Pulmonary artery endothelial cell (primary cell): ENCODE measurements around the gene POU4F2. TPM values are rescaled to one million over a fixed set of nuclear protein-coding genes. Genes with fewer than 3 reads are reported as not detected.

Source experiments
- DNase-seq: peaks from one replicate; pipeline ENCODE4 v3.0.0-alpha.2; 2011; ENCODE audit warnings: low read depth, low spot score
- total RNA-seq: library from RNA; depleted of rRNA; stranded (reverse); fragments of >200 nt; gene quantifications from 2 replicates; pipeline ENCODE4 v1.2.3, GENCODE V29; 2014

The POU4F2 gene, protein sequence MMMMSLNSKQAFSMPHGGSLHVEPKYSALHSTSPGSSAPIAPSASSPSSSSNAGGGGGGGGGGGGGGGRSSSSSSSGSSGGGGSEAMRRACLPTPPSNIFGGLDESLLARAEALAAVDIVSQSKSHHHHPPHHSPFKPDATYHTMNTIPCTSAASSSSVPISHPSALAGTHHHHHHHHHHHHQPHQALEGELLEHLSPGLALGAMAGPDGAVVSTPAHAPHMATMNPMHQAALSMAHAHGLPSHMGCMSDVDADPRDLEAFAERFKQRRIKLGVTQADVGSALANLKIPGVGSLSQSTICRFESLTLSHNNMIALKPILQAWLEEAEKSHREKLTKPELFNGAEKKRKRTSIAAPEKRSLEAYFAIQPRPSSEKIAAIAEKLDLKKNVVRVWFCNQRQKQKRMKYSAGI
- total RNA-seq = not detected in 2 replicates

DNA sequence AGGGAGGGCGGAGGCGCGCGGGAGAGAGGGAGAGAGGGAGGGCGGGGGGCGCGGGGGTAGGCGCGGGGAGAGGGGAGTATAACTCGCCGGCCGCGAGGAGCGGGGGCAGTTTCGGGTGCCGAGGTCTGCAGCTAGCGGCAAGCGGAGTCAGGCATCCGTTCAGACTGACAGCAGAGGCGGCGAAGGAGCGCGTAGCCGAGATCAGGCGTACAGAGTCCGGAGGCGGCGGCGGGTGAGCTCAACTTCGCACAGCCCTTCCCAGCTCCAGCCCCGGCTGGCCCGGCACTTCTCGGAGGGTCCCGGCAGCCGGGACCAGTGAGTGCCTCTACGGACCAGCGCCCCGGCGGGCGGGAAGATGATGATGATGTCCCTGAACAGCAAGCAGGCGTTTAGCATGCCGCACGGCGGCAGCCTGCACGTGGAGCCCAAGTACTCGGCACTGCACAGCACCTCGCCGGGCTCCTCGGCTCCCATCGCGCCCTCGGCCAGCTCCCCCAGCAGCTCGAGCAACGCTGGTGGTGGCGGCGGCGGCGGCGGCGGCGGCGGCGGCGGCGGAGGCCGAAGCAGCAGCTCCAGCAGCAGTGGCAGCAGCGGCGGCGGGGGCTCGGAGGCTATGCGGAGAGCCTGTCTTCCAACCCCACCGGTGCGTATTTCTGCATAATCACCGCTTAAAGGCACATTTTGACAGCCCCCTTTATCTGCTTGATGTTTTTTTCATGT lies at the start of gene POU4F2:
TSS of gene POU4F2 (plus strand) at position 108 of the 720 bp plus-strand sequence. CDS start at position 356, 248 bp downstream.
- DNase-seq = no peak

DNA sequence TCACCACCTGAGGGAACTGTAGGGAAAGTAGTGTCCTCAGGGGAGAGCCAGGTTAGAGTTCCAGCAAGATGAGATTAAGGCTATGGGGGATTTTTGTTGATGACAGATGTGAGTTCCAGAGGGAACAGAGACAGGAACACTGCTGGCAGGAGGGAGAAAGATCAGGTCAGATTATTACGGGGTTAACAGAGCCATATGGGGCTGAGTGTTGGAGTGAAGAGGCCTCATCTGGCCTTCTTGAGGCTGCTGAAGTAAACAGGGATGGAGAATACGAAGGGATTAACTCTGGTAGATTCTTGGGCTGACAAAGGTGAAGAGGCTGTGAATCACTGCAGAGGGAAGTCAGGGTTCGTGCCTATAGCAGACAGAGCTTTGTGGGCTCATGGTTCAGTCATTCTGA lies 47.9 kb upstream of the POU4F2 start:
- DNase-seq = no peak

DNA sequence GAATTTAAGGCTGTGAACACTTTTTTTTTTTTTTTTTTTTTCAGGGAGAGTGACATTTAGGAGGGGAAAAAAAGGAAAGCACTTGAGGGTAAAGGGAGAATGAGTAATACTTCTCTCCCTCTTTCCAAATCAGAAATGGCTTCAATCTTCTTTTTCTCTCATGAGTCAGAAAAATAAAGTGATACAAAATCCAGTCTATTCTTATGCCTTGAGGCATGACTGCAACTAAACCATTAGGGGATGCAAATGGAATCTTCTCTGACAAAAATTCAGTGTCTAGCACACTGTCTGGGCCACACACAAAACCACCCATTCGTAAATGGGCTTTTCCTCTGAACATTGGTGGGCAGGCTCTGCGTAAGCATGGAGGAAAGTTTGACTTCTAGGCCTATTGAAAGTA lies 46.7 kb upstream of the POU4F2 start:
- DNase-seq = no peak

DNA sequence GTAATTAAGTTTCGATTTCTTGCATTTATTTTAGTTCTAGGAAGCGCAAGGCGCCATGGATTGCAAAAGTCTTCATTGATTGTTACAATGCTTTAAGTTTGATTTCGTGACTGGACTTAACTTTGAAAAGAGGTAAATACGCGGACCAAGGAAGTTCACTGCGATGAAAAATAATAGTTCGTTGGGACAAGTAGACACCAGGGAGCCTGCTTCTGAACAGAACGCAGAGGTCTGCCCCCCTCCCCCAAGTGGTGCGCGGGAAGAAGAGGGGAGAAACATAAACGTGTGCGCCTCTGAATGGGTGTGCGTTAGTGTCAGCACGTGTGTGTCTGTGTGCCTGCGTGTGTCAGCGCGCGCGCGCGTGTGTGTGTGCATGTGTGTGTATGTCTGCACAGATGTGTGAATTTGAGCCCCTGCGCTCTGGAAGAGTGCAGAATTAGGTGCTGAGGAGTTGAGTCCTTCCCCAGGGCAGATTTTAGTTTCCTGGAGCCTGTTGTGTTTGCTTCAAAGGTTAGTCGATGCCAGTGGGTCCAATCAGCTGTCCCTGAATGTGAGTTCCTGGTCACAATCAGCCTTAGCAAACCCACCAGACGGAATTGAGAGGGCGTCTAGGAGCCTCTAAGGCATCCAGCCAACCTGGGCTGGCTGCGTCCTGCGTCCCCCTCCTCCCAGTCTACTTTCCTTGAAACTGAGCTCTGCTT lies 5.8 kb upstream of the POU4F2 start:
- no peak for DNase-seq

DNA sequence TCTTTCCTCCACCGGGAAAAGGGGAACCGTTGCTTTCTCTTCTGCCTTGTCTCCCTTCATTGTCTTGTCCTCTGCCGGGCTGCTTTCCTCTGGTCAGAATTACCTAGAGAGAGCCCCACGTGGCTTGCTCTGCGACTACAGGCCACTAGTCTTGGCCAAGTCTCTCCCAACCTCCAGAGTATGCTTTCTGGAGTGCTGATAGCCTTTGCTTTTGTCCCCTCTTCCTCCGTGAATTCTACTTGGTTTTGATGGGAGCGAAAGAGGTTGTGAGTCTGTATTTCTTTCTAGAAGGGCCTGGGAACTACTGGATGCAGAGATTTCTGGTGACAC lies 5.3 kb upstream of the POU4F2 start:
- DNase-seq = no peak

DNA sequence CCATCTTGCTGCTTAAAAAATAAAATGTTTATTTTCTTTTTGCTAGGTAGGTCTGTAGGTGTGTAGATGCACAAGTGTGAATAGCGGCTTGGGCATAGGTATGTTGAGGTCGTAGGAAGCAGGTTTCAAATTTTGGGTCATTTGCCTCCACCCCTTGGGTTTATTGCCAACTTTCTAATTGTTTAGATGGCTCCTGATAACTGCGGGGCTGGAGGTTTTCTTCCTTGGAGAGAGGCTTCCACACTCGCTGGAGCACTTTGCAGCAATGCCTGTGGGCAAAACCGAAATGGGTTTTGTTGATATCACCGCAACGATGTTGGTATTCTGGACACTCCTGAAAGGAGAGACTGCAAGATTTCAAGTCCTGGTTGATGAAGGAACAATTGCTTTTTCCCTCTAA lies 3.9 kb upstream of the POU4F2 start:
- no peak for DNase-seq

DNA sequence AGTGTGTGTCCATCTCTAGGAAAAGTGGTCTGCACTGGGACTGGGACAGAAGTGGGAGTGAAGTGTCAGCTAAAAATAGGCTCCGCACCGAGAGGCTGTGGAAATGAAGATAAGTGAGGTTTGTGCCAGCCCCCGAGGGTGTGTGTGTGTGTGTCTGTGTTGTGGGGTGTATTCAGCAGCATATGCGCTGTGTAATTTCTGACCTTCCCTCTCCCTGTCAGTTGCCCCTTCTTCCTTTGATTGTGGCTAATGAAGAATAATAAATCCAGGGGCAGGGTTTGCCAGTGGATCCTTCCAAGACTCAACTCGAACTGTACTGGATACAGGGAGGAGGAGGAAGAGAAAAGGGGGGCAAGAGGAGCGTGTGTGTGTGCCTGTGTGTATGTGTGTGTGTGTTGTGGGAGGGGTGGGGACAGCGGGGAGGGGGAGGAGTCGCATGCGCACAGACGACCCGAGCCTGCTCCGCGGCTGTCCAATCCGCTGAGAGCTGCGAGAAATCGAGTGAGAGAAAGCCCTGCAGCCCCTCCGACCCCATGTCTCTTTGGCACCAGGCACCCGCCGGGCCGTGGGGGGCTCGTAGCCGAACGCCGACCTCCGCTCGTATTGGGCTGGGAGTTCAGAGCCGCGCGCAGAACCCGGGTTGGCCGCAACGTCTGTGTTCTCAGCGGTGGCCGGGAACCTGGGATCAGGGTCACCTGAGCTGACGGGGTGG lies 916 bp upstream of the POU4F2 start:
- DNase-seq = no peak

DNA sequence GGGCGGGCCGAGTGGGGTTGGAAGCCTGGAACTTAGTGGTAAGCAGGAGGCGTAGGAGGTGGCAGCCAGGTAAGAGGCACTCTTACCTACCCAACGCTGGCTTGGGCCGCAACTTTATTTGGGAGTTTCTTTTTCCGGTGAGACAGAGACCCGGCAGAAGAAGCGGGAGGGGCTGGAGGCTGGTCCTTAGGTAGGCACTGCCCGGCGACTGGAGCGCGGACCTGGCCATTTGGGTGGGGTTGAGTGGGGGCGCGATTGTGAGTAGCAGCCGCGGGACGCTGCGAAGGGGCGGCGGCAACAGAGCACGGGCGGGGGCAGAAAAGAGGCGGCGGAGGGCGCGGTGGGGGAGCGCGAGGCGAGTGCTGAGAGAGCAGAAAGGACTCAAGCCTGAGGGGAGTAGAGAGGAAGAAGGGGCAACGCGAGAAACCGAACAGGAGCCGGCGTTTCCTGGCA lies 334 bp upstream of the POU4F2 start:
- no peak for DNase-seq

DNA sequence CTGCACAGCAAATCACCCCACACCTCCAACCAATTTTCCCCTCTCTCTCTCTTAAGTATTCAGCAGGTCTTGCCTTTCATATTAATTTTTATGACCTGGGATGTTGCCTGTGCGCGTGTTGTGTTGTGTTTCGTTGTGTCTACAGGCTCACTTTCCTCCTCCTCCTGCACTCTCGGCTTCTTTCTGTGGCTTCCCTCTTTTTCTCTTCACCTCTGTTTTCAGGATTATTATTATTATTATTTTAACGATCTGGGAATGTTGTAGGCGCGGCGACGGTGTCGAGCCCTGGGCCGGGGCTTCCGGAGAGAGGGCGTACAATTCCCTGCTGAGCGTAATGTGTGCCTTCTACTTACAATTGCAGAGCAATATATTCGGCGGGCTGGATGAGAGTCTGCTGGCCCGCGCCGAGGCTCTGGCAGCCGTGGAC lies 826 bp downstream of the POU4F2 start:
- no peak for DNase-seq

DNA sequence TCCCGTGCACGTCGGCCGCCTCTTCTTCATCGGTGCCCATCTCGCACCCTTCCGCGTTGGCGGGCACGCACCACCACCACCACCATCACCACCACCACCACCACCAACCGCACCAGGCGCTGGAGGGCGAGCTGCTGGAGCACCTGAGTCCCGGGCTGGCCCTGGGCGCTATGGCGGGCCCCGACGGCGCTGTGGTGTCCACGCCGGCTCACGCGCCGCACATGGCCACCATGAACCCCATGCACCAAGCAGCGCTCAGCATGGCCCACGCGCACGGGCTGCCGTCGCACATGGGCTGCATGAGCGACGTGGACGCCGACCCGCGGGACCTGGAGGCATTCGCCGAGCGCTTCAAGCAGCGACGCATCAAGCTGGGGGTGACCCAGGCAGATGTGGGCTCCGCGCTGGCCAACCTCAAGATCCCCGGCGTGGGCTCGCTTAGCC lies 1.4 kb downstream of the POU4F2 start:
- DNase-seq = no peak

DNA sequence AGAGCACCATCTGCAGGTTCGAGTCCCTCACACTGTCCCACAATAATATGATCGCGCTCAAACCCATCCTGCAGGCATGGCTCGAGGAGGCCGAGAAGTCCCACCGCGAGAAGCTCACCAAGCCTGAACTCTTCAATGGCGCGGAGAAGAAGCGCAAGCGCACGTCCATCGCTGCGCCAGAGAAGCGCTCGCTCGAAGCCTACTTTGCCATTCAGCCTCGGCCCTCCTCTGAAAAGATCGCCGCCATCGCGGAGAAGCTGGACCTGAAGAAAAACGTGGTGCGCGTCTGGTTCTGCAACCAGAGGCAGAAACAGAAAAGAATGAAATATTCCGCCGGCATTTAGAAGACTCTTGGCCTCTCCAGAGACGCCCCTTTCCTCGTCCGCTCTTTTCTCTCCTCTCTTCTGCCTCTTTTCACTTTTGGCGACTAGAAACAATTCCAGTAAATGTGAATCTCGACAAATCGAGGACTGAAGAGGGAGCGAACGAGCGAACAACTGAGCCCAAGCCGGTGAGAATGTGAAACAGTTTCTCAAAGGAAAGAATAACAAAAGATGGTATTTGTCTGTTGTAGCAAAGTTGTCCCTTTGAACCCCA lies 1.9 kb downstream of the POU4F2 start:
- DNase-seq = no peak

DNA sequence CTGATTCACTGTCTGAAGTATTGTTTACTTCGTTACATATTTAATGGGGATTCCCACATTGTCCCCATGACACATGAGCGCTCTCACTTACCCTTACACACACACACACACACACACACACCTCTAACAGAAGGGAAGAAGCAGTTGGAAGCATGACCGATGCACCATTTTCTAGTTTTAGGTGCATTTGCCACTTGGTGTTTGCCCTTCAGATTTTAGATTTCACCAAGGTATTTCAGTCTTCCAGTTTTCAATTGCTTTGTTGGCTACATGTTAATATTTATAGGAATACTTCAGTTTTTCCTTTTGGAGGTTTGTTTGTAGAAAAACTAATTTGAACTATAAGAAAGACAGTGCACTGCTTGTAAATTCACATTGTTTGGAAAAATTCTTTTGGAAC lies 3.1 kb downstream of the POU4F2 start:
- no peak for DNase-seq

DNA sequence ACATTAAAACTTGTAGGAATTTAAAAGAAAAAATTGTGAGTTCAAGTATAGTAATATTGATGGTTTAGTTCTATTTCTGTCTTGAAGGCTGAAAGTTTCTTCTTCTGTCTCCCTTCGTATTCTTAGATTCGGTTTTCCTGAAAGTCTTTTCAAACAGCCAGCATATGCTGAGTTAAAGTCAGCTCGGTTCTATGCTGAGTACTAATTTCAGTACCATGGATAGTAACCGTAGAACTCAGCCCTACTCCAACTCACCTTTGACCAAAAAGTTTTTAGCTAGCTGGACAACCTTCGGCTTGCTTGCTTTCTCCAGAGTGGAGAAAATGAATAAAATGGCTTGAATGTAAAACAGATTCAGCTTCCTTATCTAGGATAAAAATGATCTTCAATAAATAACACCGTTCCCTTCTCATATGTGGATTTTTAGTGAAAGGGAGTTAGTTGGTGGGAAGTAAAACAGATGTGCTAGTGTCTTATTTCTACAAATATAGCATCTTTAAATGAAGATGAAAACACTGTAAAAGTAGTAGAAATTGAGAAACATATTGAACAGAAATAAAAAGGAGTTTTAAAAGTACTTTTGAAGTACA lies 5.2 kb downstream of the POU4F2 start:
- no peak for DNase-seq

DNA sequence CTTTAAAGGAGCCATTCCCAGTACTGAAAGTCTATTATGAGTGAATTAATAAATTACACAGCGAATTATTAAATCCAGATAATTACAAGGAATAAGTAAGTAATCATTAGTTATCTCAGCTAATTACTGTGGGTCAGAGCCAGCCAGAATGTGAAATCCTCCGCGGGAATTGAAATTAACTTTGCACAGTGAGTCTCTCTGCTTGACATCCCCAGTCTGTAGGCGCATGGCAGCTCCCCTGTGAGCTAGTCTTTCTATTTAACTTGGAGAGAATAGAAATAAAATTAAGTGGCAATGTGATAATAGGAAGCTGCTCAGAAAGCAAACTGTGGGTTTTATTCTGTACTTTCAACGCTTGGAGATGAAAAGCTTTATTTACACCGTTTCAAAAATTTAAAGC lies 7.2 kb downstream of the POU4F2 start:
- DNase-seq = no peak

DNA sequence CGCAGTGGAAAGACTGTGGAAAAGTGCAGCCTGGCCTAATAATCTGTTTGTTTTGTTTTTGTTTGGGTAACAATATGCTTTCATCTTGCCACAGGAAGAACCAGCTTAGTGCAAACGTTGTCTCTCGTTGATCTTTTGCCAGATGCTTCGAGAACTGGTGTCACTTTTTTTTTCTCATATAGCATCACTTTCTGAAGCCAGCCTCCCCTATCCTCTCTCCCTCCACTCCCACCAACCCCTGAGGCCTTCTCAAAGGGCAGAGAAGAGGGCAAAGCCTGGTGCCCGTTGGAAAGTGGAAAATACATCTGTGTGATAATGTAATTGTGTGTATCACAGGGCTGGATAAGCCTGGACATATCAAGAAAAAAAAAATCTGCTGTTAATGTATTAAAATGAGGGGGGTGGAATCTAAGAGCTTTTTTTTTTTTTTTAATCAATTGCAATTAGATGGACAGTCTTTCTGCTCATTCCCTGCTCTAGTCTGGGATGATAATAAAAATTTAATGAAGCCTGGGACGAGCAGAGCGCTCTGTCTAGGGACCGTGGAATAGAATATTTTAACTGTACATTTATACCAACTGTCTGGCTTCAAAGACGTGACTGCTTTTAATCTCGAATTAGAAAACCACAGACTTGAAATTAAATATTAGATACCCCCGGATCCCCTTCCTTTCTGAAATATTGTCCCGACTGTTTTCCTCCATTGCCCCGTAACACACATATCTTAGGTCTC lies 8.1 kb downstream of the POU4F2 start:
- no peak for DNase-seq

DNA sequence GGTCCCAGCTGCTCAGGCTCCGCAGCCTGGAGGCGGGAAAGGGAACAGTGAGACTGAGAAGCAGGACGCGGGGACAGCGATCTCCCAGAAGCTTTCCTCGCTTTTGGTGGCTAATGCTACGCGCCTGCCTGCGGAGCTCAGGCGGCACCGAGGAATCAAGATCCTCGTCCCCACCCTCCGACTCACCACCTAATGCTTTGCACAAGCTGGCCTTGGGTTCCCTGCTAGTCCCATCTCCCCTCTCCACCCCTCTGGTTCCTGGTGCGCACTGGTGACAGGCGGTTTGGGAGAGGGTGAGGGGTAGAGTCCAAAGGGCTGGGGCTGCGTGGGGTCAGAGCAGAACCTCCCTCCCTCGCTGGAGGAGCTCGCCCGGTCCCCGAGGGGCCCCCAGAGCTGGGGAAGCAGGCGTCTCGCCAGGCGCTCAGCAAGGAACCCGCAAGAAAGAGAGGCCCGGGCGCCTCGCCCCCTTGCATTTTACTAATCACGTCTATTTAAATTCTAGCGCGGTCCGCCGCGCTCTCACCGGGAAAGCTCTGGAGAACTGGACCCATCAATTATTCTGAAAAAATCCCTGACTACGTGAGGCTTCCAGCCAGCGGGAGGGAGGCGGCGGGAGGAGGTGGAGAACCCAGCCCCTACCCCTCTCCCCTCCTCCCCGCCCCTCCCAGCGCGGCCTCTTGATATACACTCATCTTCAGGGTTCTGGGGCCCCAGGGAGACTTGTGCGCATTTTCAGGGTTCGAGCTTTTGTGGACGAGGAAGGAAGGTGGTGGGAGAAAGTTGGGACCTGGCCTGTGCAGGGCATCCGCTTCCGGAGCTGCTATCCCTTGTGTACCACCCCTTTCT lies 9.1 kb downstream of the POU4F2 start:
- DNase-seq = no peak

DNA sequence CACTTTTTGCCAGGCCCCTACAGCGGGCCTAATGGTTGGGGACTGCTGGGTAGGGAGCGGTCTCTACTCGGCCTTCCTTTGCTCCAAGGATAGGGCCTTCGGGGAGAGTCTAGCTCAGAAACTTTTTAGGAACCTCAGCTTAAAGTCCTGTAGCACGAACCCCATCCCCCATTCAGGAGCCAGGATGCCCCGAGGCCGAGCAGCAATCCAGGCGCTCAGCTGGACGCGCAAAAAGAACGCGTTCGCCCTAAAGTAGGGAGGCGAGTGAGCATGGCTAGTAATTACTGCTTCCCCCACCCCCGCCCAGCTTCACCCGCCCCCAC lies 9.7 kb downstream of the POU4F2 start:
- no peak for DNase-seq

DNA sequence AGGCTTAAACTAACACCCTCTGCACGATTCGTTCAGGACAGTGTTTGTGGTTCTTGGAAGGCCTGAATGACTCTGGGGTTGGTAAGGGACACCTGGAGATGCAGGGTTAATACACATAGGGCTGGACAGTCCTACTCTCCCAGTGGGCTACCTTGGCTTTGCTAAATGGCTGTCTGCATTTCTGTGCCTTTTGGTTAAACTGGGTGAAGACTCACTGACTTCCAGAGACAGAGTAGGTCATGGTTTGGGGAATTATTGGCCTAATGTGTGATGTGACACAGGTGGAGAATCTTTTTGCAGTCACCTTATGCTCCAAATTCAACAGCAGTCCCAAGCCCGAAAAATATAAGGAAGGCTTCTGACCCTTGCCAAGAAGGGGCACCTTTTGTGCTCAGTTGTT lies 10.5 kb downstream of the POU4F2 start:
- DNase-seq = no peak

DNA sequence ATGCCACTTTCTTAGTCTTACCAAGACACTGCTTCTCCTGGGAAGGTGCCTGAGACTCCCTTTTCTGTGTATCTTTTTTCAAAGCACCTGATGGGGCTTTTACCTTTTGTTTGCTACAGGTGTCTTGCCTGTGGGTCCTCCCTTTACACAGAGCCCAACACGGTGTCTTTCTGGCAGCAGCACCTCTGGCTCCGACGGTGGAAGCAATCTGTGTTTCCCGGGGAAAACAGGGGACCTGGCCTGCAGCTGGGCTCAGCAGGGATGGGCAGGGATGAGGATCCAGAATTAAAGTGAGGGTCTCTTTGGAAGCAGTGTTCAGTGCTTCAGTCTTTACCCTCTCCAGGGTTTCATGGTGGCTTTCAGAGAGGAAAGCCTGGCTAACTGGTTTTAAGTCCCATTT lies 11.3 kb downstream of the POU4F2 start:
- DNase-seq = no peak
